Measurements from ENCODE around the gene LAMB1. TPM values are rescaled to one million over a fixed set of nuclear protein-coding genes. Genes with fewer than 3 reads are reported as not detected.
"Not testable (repeated sequence)": the region's sequence is repeated elsewhere in the genome, so short reads cannot be mapped to it uniquely, and the experiment has no call there.

LAMB1 gene
- total RNA-seq, 1 donor: 410 TPM

GRCh38 chr7:107891636-107892366 is 111.2 kb downstream of the LAMB1 start:
- H4K20me1 ChIP-seq (ENCODE audit: insufficient read depth, low read length): peaks cover 28% of the 10 kb centered on the region
- peak overlapping the region; percentile 99 for H3K4me2 ChIP-seq (ENCODE audit: insufficient read depth, low read length)
- H3K4me1 ChIP-seq (ENCODE audit: insufficient read depth, low read length): peaks cover 23% of the 10 kb centered on the region
- TF ChIP-seq, protein P1, sequence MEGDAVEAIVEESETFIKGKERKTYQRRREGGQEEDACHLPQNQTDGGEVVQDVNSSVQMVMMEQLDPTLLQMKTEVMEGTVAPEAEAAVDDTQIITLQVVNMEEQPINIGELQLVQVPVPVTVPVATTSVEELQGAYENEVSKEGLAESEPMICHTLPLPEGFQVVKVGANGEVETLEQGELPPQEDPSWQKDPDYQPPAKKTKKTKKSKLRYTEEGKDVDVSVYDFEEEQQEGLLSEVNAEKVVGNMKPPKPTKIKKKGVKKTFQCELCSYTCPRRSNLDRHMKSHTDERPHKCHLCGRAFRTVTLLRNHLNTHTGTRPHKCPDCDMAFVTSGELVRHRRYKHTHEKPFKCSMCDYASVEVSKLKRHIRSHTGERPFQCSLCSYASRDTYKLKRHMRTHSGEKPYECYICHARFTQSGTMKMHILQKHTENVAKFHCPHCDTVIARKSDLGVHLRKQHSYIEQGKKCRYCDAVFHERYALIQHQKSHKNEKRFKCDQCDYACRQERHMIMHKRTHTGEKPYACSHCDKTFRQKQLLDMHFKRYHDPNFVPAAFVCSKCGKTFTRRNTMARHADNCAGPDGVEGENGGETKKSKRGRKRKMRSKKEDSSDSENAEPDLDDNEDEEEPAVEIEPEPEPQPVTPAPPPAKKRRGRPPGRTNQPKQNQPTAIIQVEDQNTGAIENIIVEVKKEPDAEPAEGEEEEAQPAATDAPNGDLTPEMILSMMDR (IDR thresholded peaks at IDR 0.05; ENCODE audit: extremely low read depth, low read depth, low read length): no peak
- peaks cover 21% of the 10 kb centered on the region for H3K36me3 ChIP-seq (ENCODE audit: insufficient read depth, low read length)
- DNase-seq (ENCODE audit: insufficient read length, low spot score, missing footprints): no peak
- no peaks in the 10 kb centered on the region for H3K27me3 ChIP-seq (ENCODE audit: insufficient read depth, low read length)
- no peaks in the 10 kb centered on the region for H3K9me3 ChIP-seq (ENCODE audit: low read depth, low read length)
- H3K79me2 ChIP-seq (ENCODE audit: insufficient read depth, low read length): peaks cover 57% of the 10 kb centered on the region
- H2AFZ ChIP-seq (ENCODE audit: low read length): peak overlapping the region; percentile 98
- peak overlapping the region; percentile 95 for H3K27ac ChIP-seq (ENCODE audit: low read depth, low read length)
- peak overlapping the region; percentile 92 for H3K4me3 ChIP-seq (ENCODE audit: insufficient read depth, low read length)

GRCh38 chr7:107890962-107891635 is 111.9 kb downstream of the LAMB1 start, which contains the start of gene DLD:
DLD (plus strand) TSS chr7:107891183; CDS start chr7:107891251, 68 bp downstream.
- no peaks in the 10 kb centered on the region for H3K9me3 ChIP-seq (ENCODE audit: low read depth, low read length)
- H3K4me3 ChIP-seq (ENCODE audit: insufficient read depth, low read length): peak within 1 kb of the TSS; percentile 92
- H3K27me3 ChIP-seq (ENCODE audit: insufficient read depth, low read length): peaks cover under 1% of the 10 kb centered on the region
- peaks cover 19% of the 10 kb centered on the region for H3K36me3 ChIP-seq (ENCODE audit: insufficient read depth, low read length)
- TF ChIP-seq, protein P1 (IDR thresholded peaks at IDR 0.05; ENCODE audit: extremely low read depth, low read depth, low read length): no peak
- H3K4me2 ChIP-seq (ENCODE audit: insufficient read depth, low read length): peak within 1 kb of the TSS; percentile 99
- H4K20me1 ChIP-seq (ENCODE audit: insufficient read depth, low read length): peaks cover 23% of the 10 kb centered on the region
- H3K27ac ChIP-seq (ENCODE audit: low read depth, low read length): peak within 1 kb of the TSS; percentile 95
- H3K79me2 ChIP-seq (ENCODE audit: insufficient read depth, low read length): peaks cover 51% of the 10 kb centered on the region
- DNase-seq (ENCODE audit: insufficient read length, low spot score, missing footprints): peak; percentile 97
- H3K4me1 ChIP-seq (ENCODE audit: insufficient read depth, low read length): peaks cover 23% of the 10 kb centered on the region
- H2AFZ ChIP-seq (ENCODE audit: low read length): peak within 1 kb of the TSS; percentile 98

- Histone ChIP-seq H4K20me1 (ENCODE audit: insufficient read depth, low read length) (peaks cover 18% of the 10 kb centered on the region), H3K4me2 (ENCODE audit: insufficient read depth, low read length) (peak overlapping the region; percentile 99), H3K27me3 (ENCODE audit: insufficient read depth, low read length) (peaks cover 6% of the 10 kb centered on the region), H3K79me2 (ENCODE audit: insufficient read depth, low read length) (peaks cover 45% of the 10 kb centered on the region), H3K27ac (ENCODE audit: low read depth, low read length) (peak overlapping the region; percentile 95), H3K36me3 (ENCODE audit: insufficient read depth, low read length) (peaks cover 14% of the 10 kb centered on the region), H3K4me3 (ENCODE audit: insufficient read depth, low read length) (peak overlapping the region; percentile 92), H3K4me1 (ENCODE audit: insufficient read depth, low read length) (peaks cover 23% of the 10 kb centered on the region), H2AFZ (ENCODE audit: low read length) (peak overlapping the region; percentile 98), H3K9me3 (ENCODE audit: low read depth, low read length) (no peaks in the 10 kb centered on the region)
- TF ChIP-seq, protein P1 (IDR thresholded peaks at IDR 0.05; ENCODE audit: extremely low read depth, low read depth, low read length): no peak
- DNase-seq (ENCODE audit: insufficient read length, low spot score, missing footprints): peak; percentile 29
Measured at GRCh38 chr7:107890493-107890961, 112.4 kb downstream of the LAMB1 start.

- Histone ChIP-seq H3K36me3 (ENCODE audit: insufficient read depth, low read length) (peaks cover 8% of the 10 kb centered on the region), H2AFZ (ENCODE audit: low read length) (peak overlapping the region; percentile 98), H3K79me2 (ENCODE audit: insufficient read depth, low read length) (peaks cover 40% of the 10 kb centered on the region), H3K9me3 (ENCODE audit: low read depth, low read length) (no peaks in the 10 kb centered on the region), H3K4me3 (ENCODE audit: insufficient read depth, low read length) (no peak overlapping the region), H3K27ac (ENCODE audit: low read depth, low read length) (no peak overlapping the region), H3K4me1 (ENCODE audit: insufficient read depth, low read length) (peaks cover 23% of the 10 kb centered on the region), H3K4me2 (ENCODE audit: insufficient read depth, low read length) (peak overlapping the region; percentile 99), H3K27me3 (ENCODE audit: insufficient read depth, low read length) (peaks cover 12% of the 10 kb centered on the region), H4K20me1 (ENCODE audit: insufficient read depth, low read length) (peaks cover 18% of the 10 kb centered on the region)
- TF ChIP-seq, protein P1 (IDR thresholded peaks at IDR 0.05; ENCODE audit: extremely low read depth, low read depth, low read length): no peak
- no peak for DNase-seq (ENCODE audit: insufficient read length, low spot score, missing footprints)
Measured at GRCh38 chr7:107889992-107890391, 113.0 kb downstream of the LAMB1 start.

DNA sequence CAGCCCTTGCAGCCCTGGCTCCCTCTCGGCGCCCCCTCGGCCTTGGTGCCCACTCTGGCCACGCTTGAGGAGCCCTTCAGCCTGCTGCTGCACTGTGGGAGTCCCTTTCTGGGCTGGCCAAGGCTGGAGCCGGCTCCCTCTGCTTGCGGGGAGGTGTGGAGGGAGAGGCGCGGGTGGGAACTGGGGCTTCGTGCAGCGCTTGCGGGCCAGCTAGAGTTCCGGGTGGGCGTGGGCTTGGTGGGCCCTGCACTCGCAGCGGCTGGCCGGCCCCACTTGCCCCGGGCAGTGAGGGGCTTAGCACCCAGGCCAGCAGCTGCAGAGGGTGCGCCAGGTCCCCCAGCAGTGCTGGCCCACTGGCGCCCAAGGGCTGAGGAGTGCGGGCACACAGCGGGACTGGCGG is 115.1 kb downstream of the LAMB1 start:
- not testable (repeated sequence) for DNase-seq (ENCODE audit: insufficient read length, low spot score, missing footprints); H3K36me3 ChIP-seq (ENCODE audit: insufficient read depth, low read length); H3K9me3 ChIP-seq (ENCODE audit: low read depth, low read length); H2AFZ ChIP-seq (ENCODE audit: low read length); H4K20me1 ChIP-seq (ENCODE audit: insufficient read depth, low read length); H3K4me3 ChIP-seq (ENCODE audit: insufficient read depth, low read length); H3K27ac ChIP-seq (ENCODE audit: low read depth, low read length); H3K4me2 ChIP-seq (ENCODE audit: insufficient read depth, low read length)
- Histone ChIP-seq H3K4me1 (ENCODE audit: insufficient read depth, low read length) (peaks cover 16% of the 10 kb centered on the region), H3K27me3 (ENCODE audit: insufficient read depth, low read length) (peaks cover 13% of the 10 kb centered on the region), H3K79me2 (ENCODE audit: insufficient read depth, low read length) (peaks cover 18% of the 10 kb centered on the region)
